Measurements from ENCODE around the gene FAM120B. TPM values are rescaled to one million over a fixed set of nuclear protein-coding genes. Genes with fewer than 3 reads are reported as not detected.

Gene FAM120B
- total RNA-seq, 1 experiment from 2014 or later = 16.7 TPM

DNA sequence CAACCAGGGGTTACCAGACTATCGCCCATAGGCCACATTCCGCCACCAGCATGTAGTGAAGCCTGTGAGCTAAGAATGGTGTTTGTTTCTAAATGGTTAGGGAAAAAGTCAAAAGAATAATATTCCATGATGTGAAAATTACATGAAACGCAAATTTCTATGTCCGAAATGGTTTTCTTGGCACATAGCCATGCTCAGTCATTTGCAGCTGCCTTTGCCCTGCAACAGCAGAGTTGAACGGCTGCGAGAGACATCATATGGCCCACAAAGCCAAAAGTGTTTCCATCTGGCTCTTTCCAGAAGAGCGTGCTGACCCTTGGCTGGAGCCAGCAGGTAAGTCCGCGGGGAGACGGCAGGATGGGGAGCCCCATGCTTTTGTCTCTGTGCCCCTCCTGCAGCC lies 60.7 kb downstream of the FAM120B start:
- Histone ChIP-seq H3K23ac (ENCODE audit: insufficient read length, low read depth, low read length) (no peak overlapping the region), H2AFZ (ENCODE audit: low read length) (no peak overlapping the region), H4K8ac (replicated peaks; ENCODE audit: insufficient read length, low read depth, low read length) (no peak overlapping the region), H3K9me3 (ENCODE audit: control insufficient read depth, low read depth, low read length) (no peaks in the 10 kb centered on the region), H3K14ac (ENCODE audit: insufficient read depth, low read length) (no peak overlapping the region), H3K4me1 (ENCODE audit: insufficient read depth, low read length) (no peaks in the 10 kb centered on the region), H2AK5ac (ENCODE audit: insufficient read length, low read length) (no peak overlapping the region), H3K4ac (ENCODE audit: low read depth, low read length) (no peak overlapping the region), H3K18ac (ENCODE audit: insufficient read length, low read depth, low read length) (no peak overlapping the region), H3T11ph (ENCODE audit: low read length) (no peak overlapping the region), H4K20me1 (ENCODE audit: control insufficient read depth, insufficient read depth, insufficient read length) (no peaks in the 10 kb centered on the region), H2BK120ac (ENCODE audit: low read depth, low read length, poor library complexity, severe bottlenecking) (no peak overlapping the region), H3K23me2 (ENCODE audit: insufficient read length, low read depth, low read length, poor library complexity, severe bottlenecking) (no peaks in the 10 kb centered on the region), H4K91ac (ENCODE audit: insufficient read length, low read depth, low read length) (no peak overlapping the region), H3K9ac (ENCODE audit: extremely low read depth, insufficient read length, low read length) (no peak overlapping the region), H2BK12ac (ENCODE audit: insufficient read length, low read depth, low read length) (no peak overlapping the region), H2BK20ac (ENCODE audit: low read depth, low read length, poor library complexity, severe bottlenecking) (no peak overlapping the region), H4K5ac (ENCODE audit: insufficient read length, low read depth, low read length) (no peak overlapping the region), H2BK15ac (ENCODE audit: low read depth, low read length) (no peak overlapping the region), H2BK5ac (ENCODE audit: insufficient read length, low read length) (no peak overlapping the region), H3K4me2 (ENCODE audit: insufficient read depth, insufficient read length, low read length) (no peak overlapping the region), H3K79me1 (ENCODE audit: insufficient read depth, low read depth, low read length, poor library complexity, severe bottlenecking) (no peaks in the 10 kb centered on the region), H3K27me3 (ENCODE audit: insufficient read depth, low read length) (no peaks in the 10 kb centered on the region), H3K56ac (ENCODE audit: insufficient read length, low read depth, low read length) (no peak overlapping the region), H3K79me2 (ENCODE audit: insufficient read depth, low read length) (no peaks in the 10 kb centered on the region), H3K27ac (ENCODE audit: insufficient read length, low read depth, low read length) (no peak overlapping the region)
- no peak for DNase-seq
- H3K27ac Mint-ChIP-seq = no peak overlapping the region
- peaks cover 0 to 4% (median under 1%) of the 10 kb centered on the region in 3 experiments; a peak in 1 of 7 replicates for H3K36me3 Mint-ChIP-seq (ENCODE audit: insufficient read depth in 1 of 3, low read depth in 3 of 3)
- no CpG with 5 or more reads among the region's 10 CpGs for WGBS (ENCODE audit: extremely low coverage, insufficient read length, low lambda C conversion rate)
- H3K9me3 Mint-ChIP-seq = no peaks in the 10 kb centered on the region
- peaks cover 6 to 18% of the 10 kb centered on the region in 2 experiments for H3K4me1 Mint-ChIP-seq
- H3K4me3 Mint-ChIP-seq = no peak overlapping the region
- no peak for TF ChIP-seq CTCF (conservative IDR thresholded peaks at IDR 0.05)
- no peaks in the 10 kb centered on the region for H3K27me3 Mint-ChIP-seq (ENCODE audit: low read depth)

All from H9 (cell line).